Measurements from ENCODE around the gene G3BP2. TPM values are rescaled to one million over a fixed set of nuclear protein-coding genes. Genes with fewer than 3 reads are reported as not detected.
A peak's percentile ranks its signal among the peaks of the same experiment; 100 is the strongest.
"Not testable (repeated sequence)": the region's sequence is repeated elsewhere in the genome, so short reads cannot be mapped to it uniquely, and the experiment has no call there.

The G3BP2 gene
- total RNA-seq, 1 donor from 2014 or later: 72.6 TPM

DNA sequence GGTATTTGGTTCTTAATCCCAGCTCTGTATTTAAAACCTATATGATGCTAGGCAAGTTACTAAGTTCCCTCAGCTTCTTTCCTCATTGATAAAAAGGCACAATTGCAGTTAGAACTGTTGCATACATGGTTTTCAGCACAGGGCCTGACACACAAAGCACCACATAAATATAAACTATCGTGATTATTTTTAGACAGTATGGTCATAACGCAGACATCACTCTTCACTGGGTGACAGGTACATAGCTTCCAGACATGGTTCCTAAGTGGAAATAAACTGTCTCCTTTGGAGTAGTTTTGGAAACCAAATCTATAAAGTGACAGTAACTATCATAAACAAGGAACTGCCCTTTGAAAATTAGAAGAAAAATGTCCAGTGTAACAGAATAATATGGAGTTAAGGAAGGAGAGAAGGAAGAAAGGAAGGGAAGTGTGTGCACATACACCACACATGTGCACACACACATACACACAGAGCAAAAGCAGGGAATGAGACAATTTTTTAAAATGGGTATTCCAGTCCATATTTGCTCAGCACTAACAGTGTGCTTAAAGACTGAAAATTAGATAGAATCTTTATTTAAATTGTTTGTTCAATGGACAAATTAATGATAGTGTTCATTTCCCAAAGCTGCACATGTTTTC is 12.5 kb upstream of the G3BP2 start:
- no peak for DNase-seq (ENCODE audit: low spot score)

DNA sequence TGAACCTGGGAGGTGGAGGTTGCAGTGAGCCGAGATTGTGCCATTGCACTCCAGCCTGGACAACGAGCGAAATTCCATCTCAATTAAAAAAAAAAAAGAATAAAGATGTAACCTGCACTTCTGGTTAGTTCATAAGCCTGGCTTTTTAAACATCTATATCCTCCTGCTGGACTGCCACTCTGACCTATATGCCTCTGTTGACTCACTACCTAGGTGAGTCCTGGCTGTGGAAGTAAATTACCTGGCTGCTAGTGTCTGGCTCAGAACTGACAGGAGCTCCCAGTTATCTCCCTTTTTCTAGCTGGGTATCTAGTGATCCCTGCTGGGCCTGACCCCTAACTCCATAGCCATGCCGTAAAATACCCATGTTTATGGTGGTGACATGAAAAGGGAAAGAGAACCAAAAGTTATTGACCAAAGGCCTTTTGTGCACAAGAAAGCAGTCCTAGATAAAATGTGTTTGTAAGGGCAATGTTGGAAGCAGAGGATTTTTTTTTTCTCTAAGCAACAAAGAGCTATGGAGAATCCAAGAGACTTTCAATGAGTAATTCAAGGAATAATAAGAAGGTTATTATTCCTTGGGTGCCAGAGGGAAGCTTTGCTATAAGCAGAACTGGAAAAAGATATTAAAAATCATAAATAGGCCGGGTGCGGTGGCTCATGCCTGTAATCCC is 10.4 kb upstream of the G3BP2 start:
- no peak for DNase-seq (ENCODE audit: low spot score)

DNA sequence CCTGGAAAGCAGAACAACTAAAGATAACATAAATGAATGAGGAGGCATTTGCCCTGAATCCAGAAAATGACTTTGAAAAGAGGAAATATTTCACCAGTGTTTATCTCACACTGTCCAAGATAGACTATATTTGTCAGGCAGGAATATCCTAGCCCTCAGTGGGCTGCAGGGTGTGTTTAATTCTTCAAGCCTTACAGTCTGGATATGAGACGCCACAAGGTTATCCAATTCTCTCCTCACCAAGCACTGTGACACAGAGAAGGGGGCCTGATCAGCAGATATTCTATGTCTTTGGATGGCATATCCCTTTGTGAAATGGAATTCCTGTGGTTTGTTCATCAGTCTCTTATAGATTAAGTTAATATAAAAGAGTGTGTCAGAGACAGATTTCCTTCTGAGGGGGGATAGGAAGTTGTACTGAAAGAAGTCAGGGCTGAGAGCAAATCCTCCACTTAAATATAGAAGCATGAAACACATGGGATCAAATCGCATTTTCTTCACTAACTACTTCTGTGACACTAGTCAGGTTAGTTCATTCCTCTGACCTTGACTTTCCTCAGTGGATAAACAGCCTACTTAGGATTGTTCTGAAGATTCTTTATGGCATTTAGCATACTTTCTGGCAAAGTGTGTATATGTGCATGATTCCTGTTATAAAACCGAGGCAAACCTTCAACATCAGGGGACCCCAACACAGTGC is 6.8 kb upstream of the G3BP2 start:
- DNase-seq (ENCODE audit: low spot score): no peak

DNA sequence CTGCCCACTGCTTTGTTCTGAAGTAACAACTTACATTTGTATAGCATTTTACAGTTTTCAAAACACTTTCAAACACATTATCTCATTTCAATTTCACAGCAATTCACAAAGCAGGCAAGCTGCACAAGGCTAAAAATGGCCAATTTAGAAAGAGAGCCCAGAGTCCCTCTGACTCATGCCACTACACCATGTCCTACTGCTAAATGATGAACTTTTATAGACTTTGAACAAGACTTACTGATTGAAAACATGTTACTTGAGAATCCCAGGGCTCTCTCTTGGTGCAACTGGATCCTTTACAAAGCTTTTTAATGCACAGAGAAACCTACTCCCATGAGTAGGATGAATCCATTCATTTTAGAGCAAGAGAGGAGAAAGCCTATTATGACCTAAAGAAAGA is 5.8 kb upstream of the G3BP2 start:
- no peak for DNase-seq (ENCODE audit: low spot score)

DNA sequence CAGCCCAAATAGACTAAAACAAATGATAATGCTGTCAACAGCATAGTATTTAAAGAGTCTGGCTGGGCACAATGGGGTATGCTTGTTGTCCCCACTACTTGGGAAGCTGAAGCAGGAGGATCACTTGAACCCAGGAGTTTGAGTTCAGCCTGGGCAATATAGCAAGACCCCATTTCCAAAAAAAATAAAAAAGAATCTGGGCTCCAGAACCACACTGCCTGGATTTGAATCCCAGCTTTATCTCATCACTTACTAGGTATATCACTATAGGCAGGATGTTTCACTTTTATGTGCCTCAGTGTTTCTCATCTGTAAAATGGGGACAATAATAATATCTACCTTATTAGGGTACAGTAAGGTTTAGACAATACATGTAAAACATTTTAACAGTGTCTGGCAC is 5.3 kb upstream of the G3BP2 start:
- DNase-seq (ENCODE audit: low spot score): no peak

DNA sequence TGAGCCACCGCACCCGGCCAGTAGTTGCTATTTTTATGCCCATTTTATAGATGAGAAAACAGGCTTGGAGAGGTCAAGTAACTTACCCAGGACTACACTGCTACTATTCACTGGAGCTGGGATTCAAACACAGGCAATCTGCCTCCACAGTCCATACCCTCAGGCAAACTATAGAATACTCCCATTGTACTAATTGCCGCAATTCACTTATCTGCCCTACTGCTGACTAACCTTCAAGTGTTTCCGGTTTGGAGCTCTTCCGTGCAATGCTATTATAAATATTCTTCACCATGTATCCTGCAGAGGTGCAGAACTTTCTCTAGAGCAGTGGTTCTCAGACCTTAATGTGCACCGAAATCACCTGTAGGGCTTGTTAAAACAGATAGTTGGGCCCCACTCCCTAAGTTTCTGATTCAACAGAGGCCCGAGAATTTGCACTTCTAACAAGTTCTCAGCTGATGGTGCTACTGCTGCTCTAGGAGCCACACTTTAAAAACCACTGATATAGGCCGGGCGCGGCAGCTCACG is 1.9 kb upstream of the G3BP2 start:
- no peak for DNase-seq (ENCODE audit: low spot score)

DNA sequence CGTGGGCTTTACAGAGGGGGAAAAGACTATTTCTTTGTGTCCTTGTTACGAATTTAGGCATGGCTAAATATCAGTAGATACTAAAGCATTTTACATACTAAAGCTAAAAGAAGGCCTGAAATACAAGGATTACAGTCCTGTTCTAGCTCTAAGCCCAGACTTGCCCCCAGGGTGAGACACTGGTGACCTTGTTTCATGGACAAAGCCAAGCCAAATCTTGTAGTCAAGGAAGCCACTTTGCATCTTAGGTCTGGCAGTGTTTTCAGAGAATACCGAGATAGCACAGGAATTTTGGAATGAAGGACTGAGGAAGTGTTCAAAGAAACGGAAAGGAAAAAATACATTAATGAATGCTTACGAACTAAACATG is 733 bp upstream of the G3BP2 start:
- DNase-seq (ENCODE audit: low spot score): no peak

DNA sequence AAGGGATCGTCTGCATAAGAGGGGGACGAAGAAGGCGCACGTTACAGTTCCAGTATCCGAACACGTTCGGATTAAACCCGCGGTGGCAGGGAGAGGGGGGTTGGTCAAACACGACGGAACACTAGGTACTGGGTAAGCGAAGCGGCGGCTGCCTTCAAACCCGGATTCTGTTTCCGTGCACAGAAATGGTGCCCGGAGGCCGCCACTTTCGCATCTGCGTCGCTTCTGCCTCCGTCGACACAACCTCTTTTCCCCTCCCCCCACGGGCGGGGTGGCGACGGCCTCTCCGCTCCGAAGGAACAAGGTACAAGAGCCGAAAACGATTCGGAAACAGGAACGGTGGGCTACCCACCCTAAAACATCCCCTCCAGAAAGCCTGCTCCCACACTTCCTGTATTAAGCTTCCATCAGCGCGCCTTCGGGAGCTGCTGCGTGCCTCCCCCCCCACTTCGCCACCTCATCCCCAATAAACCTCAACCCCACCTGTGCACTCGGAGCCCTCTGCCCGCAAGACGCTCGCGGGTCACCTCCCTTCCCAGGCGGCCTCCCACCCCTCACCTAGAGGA is 667 bp downstream of the G3BP2 start:
- peak; percentile 92 for DNase-seq (ENCODE audit: low spot score)

DNA sequence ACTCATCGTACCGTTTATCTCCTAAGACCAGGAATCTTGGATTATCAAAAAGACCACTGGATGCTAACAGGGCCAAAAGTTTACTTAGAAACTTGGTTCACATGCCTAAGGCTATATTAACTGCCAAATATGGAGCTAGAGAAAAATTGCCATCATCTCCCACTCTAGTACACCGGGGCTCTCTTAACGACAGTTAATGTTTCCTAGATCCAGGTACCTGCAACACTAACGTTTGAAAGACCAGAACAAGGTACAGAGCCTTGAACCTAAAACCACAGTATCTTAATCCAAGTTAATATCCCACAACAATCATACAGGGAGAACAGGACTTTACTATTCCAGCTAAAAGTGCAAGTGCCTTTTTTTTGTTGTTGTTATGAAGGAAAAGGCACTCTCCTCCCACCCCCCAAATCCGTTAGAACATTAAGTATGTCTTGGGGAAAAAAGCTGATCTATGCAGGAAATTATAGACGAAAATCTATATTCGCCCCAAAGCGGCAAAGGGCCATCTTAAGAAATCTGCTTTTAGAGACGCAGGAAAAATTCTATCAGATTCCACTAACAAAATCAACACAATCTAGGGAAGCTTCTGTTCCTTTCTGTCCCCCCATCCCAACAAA is 1.3 kb downstream of the G3BP2 start:
- no peak for DNase-seq (ENCODE audit: low spot score)

DNA sequence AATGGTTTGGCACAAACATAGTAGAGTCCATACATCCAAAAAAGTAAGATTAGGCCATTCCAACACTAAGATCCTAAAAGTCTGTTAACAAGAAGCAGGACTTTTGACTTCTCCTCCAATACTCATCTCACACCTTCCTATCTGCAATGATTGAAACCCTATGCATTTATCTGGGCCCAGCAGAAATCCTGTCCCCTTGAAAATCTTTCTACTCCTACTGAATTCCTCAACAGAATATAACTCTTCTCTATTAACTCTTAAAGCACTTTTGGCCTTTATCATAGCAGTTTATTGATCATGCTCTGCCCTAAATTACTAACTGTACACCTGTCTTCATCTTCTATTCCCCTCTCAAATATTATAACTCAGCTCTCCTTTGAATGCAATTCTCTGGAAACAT is 4.6 kb downstream of the G3BP2 start:
- DNase-seq (ENCODE audit: low spot score): no peak

DNA sequence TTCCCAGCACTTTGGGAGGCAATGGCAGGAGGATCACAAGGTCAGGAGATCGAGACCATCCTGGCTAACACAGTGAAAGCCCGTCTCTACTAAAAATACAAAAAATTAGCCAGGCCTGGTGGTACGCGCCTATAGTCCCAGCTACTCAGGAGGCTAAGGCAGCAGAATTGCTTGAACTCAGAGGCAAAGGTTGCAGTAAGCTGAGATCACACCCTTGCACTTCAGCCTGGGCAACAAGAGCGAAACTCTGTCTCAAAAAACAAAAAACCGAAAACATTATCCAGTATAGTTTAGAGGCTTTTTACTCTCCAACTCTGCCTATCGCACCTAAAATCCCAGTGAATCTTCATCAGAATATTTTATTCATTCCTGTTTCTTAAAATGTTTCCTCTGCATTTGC is 5.6 kb downstream of the G3BP2 start:
- not testable (repeated sequence) for DNase-seq (ENCODE audit: low spot score)

DNA sequence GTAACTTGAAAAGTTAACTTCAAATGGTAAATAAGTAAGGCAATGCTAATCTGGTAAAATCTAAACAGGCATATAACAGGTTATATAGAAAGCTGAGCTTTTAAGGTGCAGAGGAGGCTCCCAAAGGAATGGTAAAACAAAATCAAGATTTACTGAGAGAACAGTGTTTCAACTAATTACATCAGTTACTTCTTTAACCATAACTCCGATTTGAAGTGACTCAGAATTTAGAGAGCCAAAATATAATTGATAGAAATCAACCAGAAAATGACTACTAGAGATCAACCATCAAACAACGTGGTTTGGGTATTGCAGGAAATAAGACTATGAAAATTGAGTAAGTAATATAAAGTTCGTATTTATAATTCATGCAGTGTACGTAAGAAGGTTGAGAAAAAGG is 6.9 kb downstream of the G3BP2 start:
- no peak for DNase-seq (ENCODE audit: low spot score)

DNA sequence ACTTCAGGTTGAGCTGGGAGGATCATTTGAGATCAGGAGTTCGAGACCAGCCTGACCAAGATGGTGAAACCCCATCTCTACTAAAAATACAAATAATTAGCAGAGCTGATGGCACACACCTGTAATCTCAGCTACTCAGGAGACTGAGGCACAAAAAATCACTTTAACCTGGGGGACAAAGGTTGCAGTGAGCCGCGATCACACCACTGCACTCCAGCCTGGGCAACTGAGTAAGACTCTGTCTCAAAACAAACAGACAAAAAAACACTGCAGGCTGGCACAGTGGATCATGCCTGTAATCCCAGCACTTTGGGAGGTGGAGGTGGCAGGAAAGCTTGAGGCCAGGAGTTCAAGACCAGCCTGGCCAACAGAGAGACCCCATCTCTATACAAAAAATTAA is 8.6 kb downstream of the G3BP2 start:
- DNase-seq (ENCODE audit: low spot score): not testable (repeated sequence)

DNA sequence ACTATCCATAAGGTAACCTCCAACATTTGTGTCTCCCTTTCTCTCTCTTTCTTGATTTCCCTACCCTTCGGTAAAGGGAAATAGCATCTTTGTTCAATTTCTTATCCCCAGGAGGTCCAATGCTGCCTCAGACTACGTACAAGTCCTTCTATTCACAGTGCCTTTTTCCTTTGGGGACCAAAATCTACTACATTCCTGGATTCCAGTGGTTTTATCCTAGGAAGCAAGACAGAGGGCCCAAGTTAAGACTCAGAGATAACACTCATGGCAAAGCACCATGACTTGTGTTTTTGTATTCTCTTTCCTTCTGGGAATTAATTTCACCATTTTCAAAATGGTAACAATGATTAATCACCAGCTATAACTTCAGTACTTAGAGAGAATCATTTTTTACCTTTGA is 10.6 kb downstream of the G3BP2 start:
- DNase-seq (ENCODE audit: low spot score): no peak

DNA sequence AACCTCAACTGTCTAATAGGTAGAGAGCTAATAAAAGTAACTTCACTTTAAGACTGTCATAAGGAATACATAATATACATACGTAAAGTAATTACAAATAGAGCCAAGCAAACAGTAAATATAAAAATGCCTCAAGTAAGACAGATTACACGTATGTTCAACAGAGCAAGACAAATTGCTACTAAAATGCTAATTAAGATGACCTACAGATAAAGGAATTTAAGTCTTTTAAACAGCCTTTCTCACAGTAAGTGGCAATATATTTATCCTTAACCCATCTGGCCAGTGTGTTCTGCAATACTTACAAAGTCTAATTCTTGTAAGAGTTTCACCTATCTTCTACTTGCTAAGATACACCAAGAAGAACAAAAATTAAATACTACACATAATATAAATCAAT is 12.7 kb downstream of the G3BP2 start:
- no peak for DNase-seq (ENCODE audit: low spot score)

DNA sequence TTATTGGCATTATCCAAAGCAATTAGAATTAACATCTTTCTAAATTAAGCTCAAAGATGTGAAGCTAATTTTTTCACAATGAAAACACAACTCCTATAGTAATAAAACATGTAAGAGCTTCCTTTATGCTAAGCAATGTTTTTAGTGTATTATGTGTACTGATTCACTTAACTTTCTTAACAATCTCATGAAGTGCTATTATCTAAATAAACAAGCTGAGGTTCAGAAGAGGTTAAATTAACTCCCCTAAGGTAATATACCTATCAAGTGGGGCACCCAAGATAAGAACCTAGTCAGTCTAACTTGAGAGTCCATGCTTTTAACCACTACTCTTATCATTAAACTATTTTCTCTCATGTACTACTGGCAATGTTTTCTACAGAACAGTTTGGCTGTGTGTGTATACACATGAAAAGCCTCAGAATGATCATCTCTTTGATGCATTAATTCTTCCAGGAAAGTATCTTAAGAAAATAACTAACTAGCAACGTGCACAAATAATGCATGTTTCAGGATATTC is 13.6 kb downstream of the G3BP2 start:
- DNase-seq (ENCODE audit: low spot score): no peak

DNA sequence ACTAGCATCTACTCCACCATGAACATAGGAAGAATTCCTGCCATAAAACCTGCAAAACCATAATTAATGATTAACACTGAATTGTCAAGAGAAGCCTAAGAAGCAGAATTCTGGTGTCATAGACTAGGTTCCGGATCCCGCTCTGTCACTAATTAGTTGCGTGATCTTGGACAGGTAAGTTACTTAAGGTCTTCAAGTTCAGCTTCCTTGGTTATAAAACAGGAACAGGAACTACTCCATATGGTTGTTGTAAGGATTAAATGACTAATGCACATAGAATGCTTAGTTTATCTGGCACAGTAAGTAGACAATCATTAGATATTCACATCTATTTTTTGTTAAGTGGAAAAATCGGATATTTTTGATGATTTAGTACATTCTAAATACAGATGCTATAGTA is 14.3 kb downstream of the G3BP2 start:
- no peak for DNase-seq (ENCODE audit: low spot score)

DNA sequence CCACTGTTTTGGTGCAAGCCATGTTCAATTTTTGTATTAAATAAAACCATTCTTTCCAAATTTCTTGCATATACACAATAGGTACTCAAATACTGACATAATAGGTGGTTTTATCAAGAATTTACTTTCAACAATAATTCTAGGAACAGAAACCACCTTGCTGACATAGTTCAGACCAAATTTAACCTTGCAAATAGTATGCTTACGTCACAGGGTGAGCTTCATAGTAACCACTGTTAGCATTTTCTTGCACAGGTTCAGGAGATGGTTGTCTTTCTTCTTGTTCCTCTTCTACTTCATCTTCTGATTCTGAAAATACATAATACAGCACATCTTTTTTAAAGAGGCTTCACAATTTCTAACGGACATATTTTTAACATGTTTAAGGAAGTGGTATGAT is 17.6 kb downstream of the G3BP2 start:
- DNase-seq (ENCODE audit: low spot score): no peak

DNA sequence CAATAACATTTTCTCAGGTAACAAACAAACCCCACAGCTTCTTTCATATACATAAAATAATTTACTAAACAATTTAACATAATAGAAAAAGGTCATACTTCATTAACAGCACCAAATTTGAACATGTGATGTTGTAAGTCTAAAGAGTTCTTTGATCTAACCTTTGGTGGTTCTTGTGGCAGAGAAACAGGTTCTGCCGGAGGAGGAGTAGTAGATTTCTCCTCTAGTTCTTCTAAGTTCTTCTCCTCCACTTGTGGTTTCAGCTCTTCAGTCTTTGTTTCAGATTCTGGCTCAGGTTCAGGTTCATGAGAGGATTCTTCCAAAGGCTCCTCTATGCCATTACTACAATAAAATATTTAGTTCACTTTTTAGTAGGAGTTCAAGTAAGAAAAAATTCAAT is 18.3 kb downstream of the G3BP2 start:
- no peak for DNase-seq (ENCODE audit: low spot score)

DNA sequence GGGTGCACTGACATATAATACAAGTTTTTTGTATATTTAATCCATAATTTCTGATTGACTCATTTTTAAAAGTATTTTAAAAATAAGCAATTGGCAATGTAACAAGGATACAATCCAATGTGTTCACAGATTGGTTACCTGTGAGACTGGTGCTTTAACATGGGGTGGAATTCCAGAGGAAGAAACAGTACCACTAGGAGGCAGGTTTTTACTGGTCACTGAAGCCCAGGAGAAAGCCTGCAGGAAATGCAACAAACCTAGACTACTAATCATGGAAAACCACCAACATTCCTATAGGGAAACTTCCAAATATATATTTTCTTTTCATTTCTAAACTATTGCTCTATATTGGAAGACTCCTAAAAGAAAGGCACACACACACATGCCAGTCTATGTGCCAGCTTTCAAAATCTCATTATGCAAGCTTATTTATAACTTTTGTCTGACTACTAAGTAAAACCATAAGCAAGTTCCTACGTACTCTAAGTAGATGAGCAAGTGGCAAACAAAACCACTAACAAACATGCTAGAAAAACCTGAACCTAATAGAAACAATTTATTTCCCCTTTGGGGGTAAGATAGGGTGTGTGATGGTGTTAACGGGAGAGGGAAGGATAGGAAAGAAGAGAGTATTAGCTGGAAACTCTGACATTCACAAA is 19.2 kb downstream of the G3BP2 start:
- DNase-seq (ENCODE audit: low spot score): no peak

DNA sequence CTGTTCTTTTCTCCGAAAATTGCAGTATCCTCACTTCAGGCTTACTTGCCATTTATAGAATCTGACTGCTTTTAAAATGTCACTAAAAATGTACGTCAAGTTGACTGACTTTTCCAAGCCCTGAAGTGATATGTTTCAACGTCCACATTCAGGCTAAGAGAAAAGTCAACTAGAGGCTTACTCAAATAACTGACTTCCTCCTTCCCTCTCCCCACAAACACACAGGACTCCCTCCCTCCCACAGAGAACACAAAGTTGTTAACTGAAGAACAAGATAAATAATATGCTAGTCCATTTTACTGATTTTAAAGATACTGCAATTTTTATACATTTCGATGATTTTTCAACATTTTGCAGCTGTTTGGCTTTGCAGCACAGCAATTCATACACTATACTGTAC is 29.1 kb downstream of the G3BP2 start:
- no peak for DNase-seq (ENCODE audit: low spot score)
